ENCODE measurements around the gene JAK2.
A peak's percentile ranks its signal among the peaks of the same experiment; 100 is the strongest.
"Not testable (repeated sequence)": the region's sequence is repeated elsewhere in the genome, so short reads cannot be mapped to it uniquely, and the experiment has no call there.

Gene JAK2

DNA sequence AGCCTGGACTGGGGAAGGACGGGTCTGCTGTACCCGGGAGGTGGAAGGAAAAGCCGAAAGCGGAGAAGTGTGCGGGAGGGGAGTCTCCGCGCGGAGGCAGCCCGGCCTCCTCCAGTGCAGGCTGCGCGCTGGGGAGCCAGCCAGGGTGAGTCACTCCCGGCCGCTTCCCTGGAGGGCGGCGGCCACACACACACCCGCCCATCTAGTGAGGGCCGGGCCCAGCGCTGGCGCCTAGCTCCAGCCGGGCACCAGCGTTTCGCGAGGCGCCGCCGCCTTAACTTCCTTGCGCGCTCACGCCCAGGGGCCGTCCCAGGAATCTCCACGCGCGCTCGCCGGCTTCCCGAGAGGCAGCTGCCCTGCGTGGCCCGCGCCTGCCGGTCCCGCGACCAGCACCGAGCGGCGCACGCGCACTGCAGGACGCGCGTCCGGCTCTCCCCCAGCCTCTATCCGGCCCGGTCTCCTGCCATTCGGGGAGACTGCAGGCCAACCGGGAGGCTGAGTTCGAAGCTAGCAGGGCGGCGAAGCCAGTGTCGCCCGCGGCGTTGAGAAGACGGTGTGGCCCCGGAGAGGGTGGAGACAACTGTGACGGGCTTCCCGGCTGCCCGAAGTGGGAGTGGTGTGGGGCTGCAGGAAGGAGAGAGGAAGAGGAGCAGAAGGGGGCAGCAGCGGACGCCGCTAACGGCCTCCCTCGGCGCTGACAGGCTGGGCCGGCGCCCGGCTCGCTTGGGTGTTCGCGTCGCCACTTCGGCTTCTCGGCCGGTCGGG lies at the start of gene JAK2:
Gene JAK2 (plus strand): TSS at position 652 of the 765 bp plus-strand sequence. CDS start 36,716 bp downstream, outside the sequence.
- peak; percentile 85 for DNase-seq (ENCODE audit: low spot score)
- no peak for FAIRE-seq

DNA sequence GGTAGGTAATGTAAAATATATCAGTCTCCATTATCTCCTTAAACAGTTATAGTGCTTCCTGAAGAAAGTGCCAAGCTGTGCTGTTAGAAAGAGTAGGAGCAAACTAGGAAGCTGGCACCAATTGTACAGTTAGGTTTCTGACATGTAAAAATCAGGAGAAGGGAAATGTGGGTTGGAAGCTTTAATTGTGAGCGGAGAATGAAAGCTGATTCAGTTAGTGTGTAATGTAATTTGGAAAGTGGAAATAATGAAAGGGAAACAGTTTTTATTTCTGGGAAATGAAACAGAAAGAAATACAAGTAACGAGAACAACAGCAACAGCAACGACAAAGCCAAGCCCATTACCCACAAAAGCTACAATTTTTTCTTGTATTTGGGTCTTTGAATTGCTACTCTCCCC lies 48.8 kb upstream of the JAK2 start:
- no peak for DNase-seq (ENCODE audit: low spot score)
- no peak for FAIRE-seq

DNA sequence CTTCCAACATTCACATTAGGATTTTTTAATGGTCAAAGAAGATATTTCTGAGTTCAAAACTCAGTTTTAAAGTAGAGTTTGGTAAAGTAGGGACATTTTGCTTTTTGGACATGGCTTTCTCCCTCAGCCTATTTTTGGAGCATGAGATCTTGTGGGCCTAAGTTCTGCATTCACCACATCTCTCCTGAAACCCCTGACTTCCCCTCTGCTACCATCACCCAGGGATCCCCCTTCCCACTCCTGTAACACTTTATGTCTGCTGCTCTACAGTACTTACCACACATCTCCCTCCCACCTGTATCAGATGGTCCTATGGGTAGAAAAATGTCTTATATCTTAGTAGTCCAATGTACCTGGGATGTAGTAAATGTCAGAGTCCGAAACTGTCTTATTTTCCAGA lies 48.2 kb upstream of the JAK2 start:
- no peak for DNase-seq (ENCODE audit: low spot score)
- FAIRE-seq, result no peak

DNA sequence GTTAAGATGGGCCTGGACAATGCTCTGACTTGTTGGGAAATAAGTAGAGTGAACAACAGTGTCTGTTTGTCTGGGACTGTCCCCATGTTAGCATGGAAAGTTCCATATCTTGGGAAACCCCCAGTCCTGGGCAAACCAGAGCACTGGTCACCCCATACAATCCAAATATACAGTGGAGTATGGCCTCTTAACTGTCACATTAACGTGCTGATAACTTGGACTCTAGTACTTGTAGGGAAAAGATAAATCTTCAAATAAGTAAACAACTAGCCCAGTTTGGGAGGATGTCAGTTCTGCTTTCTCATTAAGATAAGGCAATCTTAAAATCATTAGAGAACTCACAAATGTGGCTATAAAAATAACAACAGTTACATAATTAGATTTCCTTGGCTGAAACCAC lies 47.6 kb upstream of the JAK2 start:
- DNase-seq (ENCODE audit: low spot score), result peak; percentile 0

DNA sequence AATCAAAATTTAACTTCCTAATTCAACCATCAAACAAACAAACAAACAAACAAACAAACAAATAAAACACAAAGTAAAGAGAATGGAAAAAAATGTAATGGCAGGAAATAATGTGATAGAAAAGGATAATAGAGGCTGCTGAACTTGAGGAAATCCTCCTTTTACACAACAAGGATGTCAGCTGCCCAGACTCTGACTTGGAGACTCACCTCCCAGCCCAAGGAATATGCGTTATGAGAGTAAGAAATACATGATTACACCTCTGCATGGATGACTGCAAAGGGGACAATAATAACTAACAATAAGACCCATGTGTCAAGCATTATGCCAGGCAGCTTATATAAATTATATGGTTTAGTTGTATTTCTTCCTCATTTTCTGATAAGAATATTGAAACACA lies 46.6 kb upstream of the JAK2 start:
- no peak for FAIRE-seq
- DNase-seq (ENCODE audit: low spot score), result peak; percentile 2

More for the DNA sequence above, 47.6 kb upstream of the JAK2 start:
- no peak for FAIRE-seq

DNA sequence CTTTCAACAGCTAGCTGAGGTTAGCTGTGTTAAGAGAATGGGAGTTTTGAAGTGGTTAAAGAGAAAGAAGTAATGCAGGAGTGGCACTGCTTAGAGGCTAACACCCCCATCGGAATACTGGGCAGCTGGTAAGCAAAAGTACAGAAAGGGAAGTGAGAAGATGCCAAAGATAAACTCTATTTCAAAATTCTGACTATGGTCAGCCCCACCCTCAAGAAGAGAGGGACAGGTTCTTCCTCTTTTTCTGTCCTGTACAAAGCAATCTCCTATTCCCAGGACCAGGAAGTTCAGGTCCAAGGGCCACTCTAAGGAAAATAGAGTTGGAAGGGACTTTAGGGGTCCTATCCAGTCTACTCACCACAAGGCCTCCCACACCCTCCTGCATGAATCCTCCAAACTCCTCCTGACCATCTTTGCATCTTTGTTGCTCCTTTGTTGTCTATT lies 45.9 kb upstream of the JAK2 start:
- no peak for FAIRE-seq
- DNase-seq (ENCODE audit: low spot score), result no peak

DNA sequence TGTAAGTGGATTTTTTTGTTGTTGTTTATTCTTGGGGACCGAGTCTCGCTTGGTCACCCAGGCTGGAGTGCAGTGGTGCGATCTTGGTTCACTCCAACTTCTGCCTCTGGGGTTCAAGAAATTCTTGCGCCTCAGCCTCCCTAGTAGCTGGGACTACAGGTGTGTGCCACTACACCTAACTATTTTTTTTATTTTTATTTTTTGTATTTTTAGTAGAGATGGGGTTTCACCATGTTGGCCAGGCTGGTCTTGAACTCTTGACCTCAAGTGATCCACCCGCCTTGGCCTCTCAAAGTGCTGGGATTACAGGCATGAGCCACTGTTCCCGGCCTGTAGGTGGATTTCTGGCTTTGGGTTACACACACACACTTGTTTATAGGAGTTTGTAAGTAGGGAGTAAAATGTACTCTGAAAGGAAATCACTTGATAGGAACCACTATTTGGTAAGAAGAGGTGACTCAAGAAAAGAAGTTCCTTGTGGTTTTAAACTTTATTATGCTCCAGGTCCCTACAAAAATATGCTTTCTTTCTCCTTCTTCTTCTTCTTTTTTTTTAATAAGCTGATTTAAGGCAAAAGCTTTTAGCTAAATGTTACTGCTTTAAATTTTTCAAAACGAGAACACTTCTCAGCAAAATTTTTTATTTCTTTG lies 42.9 kb upstream of the JAK2 start:
- DNase-seq (ENCODE audit: low spot score), result peak; percentile 6
- FAIRE-seq, result not testable (repeated sequence)

DNA sequence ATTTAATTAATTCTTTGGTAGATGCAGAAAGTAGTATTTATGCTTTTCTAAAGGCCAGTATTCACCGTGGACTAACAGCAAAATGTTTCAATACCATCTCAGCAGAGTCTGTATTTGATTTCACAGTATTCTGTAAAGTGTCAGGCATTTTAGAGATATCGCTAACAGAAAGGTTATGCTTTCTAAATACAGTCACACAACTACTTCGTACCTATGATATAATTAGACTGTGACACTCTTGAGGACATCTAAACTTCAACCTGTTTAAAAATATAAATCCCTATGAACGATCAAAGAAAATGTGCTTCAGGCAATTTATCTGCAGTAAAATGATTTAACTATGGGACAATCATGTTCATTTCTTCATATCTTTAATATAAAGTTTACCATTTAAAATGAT lies 41.7 kb upstream of the JAK2 start:
- no peak for FAIRE-seq
- no peak for DNase-seq (ENCODE audit: low spot score)

DNA sequence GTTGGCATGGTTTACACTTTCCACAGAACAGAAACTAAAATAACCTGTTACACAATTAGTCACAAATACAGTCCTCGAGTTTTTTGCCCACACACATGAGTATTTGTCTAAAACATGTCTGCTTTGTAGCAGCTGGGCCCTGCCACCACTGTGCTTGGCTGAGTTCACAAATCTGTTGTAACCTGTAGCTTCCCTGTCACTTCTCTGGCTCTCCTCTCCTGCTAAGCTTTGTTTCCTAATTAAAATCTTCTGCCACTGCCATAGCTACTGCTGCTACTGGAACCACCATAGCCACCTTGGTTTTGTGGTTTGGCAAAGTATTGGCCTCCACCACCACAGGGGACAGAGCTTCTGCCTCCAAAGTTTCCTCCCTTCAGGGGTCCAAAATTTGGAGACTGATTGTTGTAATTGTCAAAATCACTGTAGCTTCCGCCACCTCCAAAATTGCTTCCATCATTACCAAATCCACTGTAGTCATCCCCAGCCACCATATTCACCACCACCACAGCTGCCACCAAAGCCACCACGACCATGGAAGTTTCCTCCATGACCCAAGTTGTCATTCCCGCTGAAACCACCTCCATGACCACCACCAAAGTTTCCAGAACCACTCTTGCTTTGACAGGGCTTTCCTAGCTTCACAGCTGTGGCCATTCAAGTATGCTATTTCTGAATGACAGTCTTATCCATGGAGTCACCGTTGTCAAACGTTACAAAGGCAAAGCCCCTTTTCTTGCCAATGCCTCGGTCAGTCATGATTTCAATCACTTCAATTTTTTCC lies 40.5 kb upstream of the JAK2 start:
- FAIRE-seq; DNase-seq (ENCODE audit: low spot score): not testable (repeated sequence)

DNA sequence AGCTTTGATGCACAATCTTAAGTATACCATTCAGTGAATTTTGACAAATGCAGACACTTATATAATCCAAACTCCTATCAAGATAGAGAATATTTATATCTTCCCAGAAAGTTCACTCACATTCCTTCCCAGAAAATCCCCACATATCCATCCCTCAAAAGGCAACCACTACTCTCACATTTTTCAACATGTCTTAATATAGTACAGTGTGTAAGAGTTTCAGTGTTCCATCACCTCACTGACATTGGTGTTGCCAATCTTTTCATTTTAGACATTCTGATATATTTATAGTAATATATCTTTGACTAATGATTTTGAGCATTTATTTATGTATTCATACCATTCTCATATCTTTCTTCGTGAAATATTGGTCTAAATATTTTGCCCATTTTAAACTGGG lies 38.1 kb upstream of the JAK2 start:
- FAIRE-seq (no peak), DNase-seq (ENCODE audit: low spot score) (no peak)

DNA sequence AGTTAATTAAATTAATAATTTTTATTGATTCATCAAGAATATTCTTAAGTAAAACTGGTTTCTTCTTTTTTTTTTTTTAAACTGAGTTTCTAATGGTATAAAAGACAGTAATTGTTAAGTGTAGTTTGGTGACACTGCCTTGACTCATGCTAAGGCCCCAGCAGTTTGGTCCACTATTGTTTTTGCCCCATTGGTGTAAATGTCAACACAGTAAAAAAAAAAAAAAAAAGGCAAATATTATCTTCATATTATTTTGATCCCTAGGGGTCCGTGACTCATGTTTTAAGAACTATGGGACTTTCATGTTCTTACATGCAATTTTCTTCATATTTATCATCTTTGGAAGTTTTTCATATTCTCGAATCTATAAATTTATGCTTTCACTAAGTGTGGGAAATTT lies 29.2 kb upstream of the JAK2 start:
- no peak for FAIRE-seq
- DNase-seq (ENCODE audit: low spot score), result no peak

DNA sequence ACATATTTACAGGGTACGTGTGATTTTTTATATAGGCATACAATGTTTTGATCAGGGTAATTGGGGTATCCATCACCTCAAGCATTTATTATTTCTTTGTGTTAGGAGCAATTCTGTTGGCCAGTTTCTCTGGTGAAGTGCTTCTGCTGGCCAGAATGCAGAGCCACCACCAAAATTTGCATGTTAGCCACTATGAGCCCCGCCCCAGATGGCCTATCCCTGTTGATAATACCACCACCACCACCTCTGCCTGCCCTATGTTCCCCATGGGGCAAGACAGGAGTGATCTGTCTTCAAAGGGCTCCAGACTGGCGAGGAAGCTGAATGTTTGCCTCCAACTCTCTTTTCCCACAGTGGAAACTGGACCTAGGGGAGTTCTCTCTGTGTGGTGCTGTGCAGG lies 26.0 kb upstream of the JAK2 start:
- FAIRE-seq (no peak), DNase-seq (ENCODE audit: low spot score) (no peak)

DNA sequence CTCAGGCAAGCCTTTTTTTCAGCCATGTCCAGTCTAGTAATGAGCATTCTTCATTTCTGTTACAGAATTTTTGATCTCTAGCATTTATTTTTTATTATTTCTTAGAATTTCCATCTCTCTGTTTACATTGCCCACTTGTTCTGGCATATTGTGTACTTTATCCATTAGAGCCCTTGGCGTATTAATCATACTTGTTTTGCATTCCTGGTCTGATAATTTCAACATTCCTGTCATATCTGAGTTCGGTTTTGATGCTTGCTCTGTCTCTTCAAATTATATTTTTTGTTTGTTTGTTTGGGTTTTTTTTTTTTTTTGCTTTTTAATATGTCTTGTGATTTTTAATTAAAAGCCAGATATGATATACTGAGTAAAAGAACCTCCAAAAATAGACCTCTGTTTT lies 23.0 kb upstream of the JAK2 start:
- FAIRE-seq (no peak), DNase-seq (ENCODE audit: low spot score) (no peak)

DNA sequence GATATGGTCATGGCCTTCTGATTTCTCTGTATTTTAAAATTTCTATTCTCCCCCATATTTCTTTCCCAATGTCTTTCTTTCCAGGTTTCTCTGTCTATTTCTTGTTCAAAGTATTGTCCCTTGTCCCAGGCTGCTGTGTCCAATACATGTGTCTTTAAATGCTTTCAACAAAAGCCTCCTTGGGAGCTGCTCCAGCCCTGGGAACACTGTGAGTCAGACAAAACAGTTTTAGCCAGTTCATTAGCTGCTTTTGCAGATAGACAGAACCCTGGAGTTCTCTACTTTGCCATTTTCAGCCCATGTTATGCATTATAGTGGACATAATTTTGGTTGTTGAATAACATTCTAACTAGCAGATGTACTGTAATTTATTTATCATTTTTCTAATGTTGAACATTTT lies 20.5 kb upstream of the JAK2 start:
- no peak for DNase-seq (ENCODE audit: low spot score)
- no peak for FAIRE-seq

DNA sequence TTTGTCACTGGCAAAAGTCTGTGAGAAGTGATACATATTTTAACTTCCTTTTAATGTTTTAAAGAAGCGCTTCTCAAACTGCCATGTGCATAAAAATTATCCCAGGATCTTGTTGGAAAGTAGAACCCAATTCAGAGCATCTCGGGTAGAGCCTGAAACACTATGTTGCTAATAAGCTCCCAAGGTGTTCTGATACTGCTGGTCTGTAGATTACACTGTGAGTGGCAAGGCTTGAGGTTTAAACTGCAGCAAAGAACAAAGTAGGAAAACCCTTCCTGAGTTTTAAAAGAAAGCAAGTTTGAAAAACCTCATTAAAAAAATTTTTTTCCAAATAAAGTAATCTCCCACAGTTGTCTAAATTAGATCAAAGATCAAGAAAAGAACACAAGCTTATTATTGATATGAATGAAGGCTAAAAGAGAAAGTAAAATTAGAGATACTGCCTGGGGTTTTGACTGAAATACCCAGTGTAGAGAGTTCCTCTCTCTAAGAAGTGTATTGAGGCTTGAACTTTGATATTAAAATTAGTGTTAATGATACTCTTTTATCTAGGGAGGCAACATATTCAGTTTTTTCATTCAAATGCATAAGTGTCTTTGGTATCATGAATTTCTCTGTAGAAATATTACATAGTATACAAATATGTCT lies 19.8 kb upstream of the JAK2 start:
- DNase-seq (ENCODE audit: low spot score) (no peak), FAIRE-seq (no peak)

DNA sequence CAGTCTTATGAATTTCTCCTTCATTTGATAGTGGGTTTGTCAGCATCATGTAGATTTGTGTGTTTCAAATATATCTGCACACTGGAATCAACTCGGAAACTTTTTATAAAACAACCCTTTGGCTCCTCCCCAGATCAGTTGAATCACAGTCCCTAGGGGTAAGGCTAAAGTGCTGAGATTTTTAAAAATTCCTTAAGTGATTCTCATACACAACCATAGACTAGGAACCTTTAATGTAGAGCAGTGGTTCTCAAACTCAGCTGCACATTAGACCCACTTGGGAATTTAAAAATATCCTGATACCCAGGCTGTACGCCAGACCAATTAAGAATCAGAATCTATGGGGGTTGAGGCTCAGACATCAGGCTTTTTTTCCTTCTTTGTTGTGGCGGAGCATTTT lies 17.5 kb upstream of the JAK2 start:
- no peak for FAIRE-seq
- no peak for DNase-seq (ENCODE audit: low spot score)

DNA sequence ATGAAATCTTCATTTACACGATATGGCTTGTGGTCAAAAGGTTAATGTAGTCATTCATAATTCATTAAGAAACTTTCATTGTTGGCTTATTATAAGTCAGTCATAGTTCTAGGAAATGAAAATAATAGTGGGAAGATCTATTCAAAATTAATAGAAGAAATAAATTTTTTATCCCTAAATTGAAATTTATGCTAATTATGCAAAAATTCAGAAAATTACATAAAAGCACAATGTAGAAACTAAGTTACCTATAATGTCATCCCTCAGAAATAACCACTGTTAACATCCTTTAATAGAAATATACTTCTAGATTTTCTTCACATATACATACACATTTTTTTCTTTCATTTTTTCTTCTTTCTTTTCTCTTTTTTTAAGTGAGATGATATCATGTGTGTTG lies 15.9 kb upstream of the JAK2 start:
- FAIRE-seq (no peak), DNase-seq (ENCODE audit: low spot score) (no peak)

DNA sequence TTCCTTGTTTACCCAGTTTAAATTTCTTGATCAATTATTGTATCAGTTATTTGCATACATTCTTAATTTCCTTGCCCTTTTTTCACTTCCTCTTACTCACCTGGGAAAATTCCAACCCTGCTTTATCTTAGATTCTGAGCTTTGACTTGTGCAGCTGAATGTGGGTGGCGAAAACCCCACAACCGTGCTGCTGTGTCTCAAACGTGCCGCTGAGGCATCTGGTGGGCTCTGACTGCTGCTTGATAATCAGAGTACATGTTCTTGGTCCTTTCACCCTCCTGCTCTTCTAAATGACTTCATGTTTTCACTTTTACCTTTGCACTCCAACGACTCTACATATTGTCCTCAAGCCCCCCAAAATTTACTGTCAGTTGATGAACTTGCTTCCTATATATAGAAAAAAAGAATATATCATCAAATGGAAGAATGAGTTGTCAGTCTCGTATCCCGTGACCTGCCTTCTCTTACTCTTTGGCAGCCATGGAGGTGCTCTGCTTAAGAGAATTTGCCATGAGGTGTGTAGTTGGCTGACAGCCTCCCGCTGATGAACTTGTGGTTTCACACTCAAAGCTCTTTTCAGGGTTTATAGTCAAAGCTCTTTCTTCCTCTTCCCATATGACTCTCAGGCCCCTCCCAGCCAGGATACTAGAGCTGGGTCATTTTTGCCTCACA lies 14.0 kb upstream of the JAK2 start:
- FAIRE-seq, result no peak
- no peak for DNase-seq (ENCODE audit: low spot score)

DNA sequence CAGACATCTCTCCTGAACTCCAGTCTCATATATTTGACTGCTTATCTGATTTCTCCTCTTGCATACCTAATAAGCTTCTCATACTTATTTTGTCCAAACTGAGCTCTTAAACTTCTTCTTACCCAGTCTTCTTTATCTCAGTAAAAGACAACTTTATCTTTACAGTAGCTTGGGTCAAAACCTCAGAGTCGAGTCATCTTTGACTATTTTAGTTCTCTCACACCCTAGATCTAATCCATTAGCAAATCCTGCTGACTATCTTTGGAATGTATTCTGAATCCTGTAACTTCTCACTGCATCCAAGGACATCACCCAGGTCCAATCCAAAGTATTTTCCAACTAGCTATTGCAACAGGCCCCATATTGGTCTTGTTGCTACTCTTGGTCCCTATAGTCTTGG lies 11.8 kb upstream of the JAK2 start:
- FAIRE-seq, result no peak
- no peak for DNase-seq (ENCODE audit: low spot score)

DNA sequence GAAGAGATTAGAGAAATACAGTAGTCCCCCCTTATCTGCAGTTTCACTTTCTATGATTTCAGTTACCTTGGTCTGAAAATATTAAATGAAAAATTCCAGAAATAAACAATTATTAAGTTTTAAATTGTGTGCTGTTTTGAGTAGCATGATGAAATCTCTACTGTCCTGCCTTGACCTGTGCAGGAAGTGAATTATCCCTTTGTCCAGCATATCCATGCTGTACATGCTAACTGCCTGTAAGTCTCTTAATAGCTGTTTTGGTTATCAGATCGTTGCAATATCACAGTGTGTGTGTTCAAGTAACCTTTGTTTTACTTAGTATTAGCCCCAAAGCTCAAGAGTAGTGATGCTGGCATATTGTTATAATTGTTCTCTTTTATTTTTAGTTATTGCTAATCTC lies 11.2 kb upstream of the JAK2 start:
- no peak for DNase-seq (ENCODE audit: low spot score)
- FAIRE-seq, result no peak

DNA sequence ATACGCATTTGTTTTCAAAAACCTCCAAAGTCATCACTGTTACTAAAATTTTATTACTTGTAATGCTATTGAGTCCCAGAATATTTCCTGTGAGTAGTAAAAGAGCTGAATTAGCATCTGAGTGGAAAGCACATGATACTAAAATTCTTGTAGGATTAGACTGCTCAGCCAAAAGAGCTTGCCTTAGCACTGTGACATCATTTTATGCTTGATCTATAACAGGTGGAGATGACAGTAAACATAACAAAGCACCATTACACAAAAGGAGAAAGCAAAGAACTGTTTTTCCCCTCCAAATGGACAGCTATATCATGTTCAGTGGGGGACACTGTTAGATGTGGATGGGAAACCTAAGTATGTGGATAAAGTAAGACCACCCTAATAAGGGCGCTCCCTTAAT lies 5.8 kb upstream of the JAK2 start:
- no peak for FAIRE-seq

More for the DNA sequence above, 5.8 kb upstream of the JAK2 start:
- no peak for DNase-seq (ENCODE audit: low spot score)
